ENCODE results near the gene BBS5. TPM values are rescaled to one million over a fixed set of nuclear protein-coding genes. Genes with fewer than 3 reads are reported as not detected.

Gene BBS5
- polyA plus RNA-seq, 2 of the 4 experiments (the other 2 are of a cell fraction), result 1.7 to 5.3 TPM

- FAIRE-seq, result no peak
Observed at GRCh38 chr2:169478339-169478738, 955 bp upstream of the BBS5 start.

DNA sequence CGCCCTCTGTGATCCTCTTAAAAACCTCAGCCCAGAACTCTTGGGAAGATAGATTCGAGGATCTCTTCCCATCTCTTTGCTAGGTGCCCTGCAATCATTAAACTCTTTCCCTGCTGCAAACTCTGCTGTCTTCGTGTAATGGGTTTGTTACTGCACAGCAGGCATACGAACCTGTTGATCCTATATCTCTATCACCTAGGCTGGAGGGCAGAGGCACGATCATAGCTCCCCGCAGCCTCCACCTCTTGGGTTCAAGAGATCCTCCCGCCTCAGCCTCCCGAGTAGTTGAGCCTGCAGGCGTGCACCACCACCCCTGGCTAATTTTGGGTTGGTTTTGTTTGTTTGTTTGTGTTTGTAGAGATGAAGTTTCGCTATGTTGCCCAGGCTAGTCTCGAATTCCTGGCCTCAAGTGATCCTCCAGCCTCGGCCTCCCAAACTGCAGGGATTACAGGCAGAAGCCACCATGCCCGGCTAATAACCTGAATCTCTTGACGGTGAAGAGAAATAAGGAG, 493 bp upstream of the BBS5 start:
- peak overlapping the region; percentile 90 for H3K4me2 ChIP-seq
- no peak for FAIRE-seq
- ATAC-seq, result no peak
- ChIA-PET CTCF (interaction anchor here (0.6 to 2.3 kb wide), 15 partner anchors 10 to 1395 kb away, joined by 3 to 8 read pairs (median 3); no protein-coding TSS in a partner anchor), POLR2A (interaction anchor here (1.4 kb wide), 1 partner anchor 9 kb away, joined by 8 read pairs; no protein-coding TSS in a partner anchor)
- H3K4me3 ChIP-seq, result peak overlapping the region; percentile 83
- no peak for TF ChIP-seq MAX (IDR thresholded peaks at IDR 0.05)
- TF ChIP-seq, protein P1, sequence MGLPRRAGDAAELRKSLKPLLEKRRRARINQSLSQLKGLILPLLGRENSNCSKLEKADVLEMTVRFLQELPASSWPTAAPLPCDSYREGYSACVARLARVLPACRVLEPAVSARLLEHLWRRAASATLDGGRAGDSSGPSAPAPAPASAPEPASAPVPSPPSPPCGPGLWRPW (IDR thresholded peaks at IDR 0.05), result no peak
- TF ChIP-seq HOXB13 (CRISPR knock-in tag; IDR thresholded peaks at IDR 0.05; ENCODE audit: low read depth), result no peak
- no peak for TF ChIP-seq FOSL2 (IDR thresholded peaks at IDR 0.05)
- no peak for TF ChIP-seq FOSL2 (CRISPR knock-in tag; IDR thresholded peaks at IDR 0.05)
- TF ChIP-seq ZC3H11A (IDR thresholded peaks at IDR 0.05), result no peak
- no peak for TF ChIP-seq TP53 (CRISPR knock-in tag; IDR thresholded peaks at IDR 0.05)
- TF ChIP-seq CEBPB (IDR thresholded peaks at IDR 0.05), result no peak
- DNase-seq (ENCODE audit: low read depth in 1 of 2, low spot score in 1 of 2), result no peak
- 0 out of 3 replicates have a peak, but pooled peaks cover 4% of the 10 kb centered on the region for H3K4me1 ChIP-seq
- peak overlapping the region; percentile 79 to 88 for H3K27ac ChIP-seq
- H3K9me3 ChIP-seq, result no peaks in the 10 kb centered on the region
- 66% methylated on average over 14 of the region's 14 CpGs for WGBS (ENCODE audit: missing lambda C conversion rate)

More at GRCh38 chr2:169478339-169478738, 955 bp upstream of the BBS5 start:
- Histone ChIP-seq H3K4me3 (no peak overlapping the region), H3K4me2 (no peak overlapping the region), H3K4me1 (0 out of 3 replicates have a peak, but pooled peaks cover 4% of the 10 kb centered on the region), H3K9me3 (no peaks in the 10 kb centered on the region), H3K27ac (no peak overlapping the region)
- DNase-seq (ENCODE audit: low read depth in 1 of 2, low spot score in 1 of 2) (no peak), ATAC-seq (no peak)
- CTCF ChIA-PET, result interaction anchor here (0.6 to 2.3 kb wide), 6 partner anchors 11 to 1395 kb away, joined by 3 to 8 read pairs (median 4); no protein-coding TSS in a partner anchor
- POLR2A ChIA-PET, result no interaction called here
- WGBS (ENCODE audit: missing lambda C conversion rate), result 71% methylated on average over 3 of the region's 3 CpGs
- TF ChIP-seq HOXB5 (CRISPR knock-in tag; IDR thresholded peaks at IDR 0.05), result no peak
- no peak for TF ChIP-seq JUN (IDR thresholded peaks at IDR 0.05)
- no peak for TF ChIP-seq EP300 (IDR thresholded peaks at IDR 0.05)
- no peak for TF ChIP-seq NPAS2 (CRISPR knock-in tag; IDR thresholded peaks at IDR 0.05; ENCODE audit: borderline replicate concordance)
- no peak for TF ChIP-seq ELK1 (IDR thresholded peaks at IDR 0.05; ENCODE audit: low read depth, low read length)
- no peak for TF ChIP-seq ZC3H11A (IDR thresholded peaks at IDR 0.05)
- TF ChIP-seq CBX8 (IDR thresholded peaks at IDR 0.05), result no peak
- no peak for TF ChIP-seq ZFP36 (IDR thresholded peaks at IDR 0.05; ENCODE audit: borderline replicate concordance, partially characterized antibody)
- TF ChIP-seq MYC (IDR thresholded peaks at IDR 0.05; ENCODE audit: borderline replicate concordance, low read length), result no peak
- TF ChIP-seq NR3C1 (IDR thresholded peaks at IDR 0.05), result no peak
- TF ChIP-seq RFX5 (IDR thresholded peaks at IDR 0.05), result no peak
- no peak for TF ChIP-seq HDAC2 (IDR thresholded peaks at IDR 0.05)
- no peak for TF ChIP-seq NFE2L2 (conservative IDR thresholded peaks at IDR 0.05; ENCODE audit: low read length)
- TF ChIP-seq CEBPB (IDR thresholded peaks at IDR 0.05), result no peak
- no peak for TF ChIP-seq MAX (IDR thresholded peaks at IDR 0.05)
- no peak for TF ChIP-seq TP53 (CRISPR knock-in tag; IDR thresholded peaks at IDR 0.05)

DNA sequence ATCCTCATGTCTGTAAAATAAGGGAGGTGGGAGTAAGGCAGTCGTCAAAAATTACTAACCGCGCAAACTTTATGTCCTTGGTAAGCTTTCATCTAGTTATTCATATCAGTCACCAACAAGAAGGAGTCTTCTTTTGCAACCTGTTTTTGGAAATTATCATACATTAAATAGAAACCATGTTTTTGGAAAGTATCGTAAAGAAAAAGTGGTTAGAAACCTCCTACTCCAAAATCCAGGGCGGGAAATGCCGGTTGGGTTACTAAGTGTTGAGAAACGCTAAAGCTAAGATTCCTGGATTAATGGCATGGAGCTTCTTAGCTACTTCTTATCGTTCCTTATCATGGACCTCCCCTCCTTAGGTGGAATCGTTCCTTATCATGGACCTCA, 778 bp downstream of the BBS5 start:
- Histone ChIP-seq H3K4me2 (peak overlapping the region; percentile 90), H3K27ac (peak overlapping the region; percentile 79 to 88), H3K9me3 (no peaks in the 10 kb centered on the region), H3K4me3 (peak overlapping the region; percentile 83), H3K4me1 (0 out of 3 replicates have a peak, but pooled peaks cover 4% of the 10 kb centered on the region)
- CTCF ChIA-PET, result interaction anchor here (0.6 to 2.3 kb wide), 21 partner anchors 9 to 450 kb away, joined by 3 to 8 read pairs (median 3); partner anchors contain the start of gene KLHL41
- FAIRE-seq, result no peak
- no peak for DNase-seq (ENCODE audit: low read depth in 1 of 2, low spot score in 1 of 2)
- POLR2A ChIA-PET, result interaction anchor here (1.4 kb wide), 1 partner anchor 8 kb away, joined by 8 read pairs; no protein-coding TSS in a partner anchor
- no peak for ATAC-seq
- WGBS (ENCODE audit: missing lambda C conversion rate), result 55% methylated on average over 9 of the region's 9 CpGs
- TF ChIP-seq, protein P2, sequence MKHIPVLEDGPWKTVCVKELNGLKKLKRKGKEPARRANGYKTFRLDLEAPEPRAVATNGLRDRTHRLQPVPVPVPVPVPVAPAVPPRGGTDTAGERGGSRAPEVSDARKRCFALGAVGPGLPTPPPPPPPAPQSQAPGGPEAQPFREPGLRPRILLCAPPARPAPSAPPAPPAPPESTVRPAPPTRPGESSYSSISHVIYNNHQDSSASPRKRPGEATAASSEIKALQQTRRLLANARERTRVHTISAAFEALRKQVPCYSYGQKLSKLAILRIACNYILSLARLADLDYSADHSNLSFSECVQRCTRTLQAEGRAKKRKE (CRISPR knock-in tag; IDR thresholded peaks at IDR 0.05; ENCODE audit: low read depth), result no peak
- TF ChIP-seq KDM5A (IDR thresholded peaks at IDR 0.05), result no peak
- no peak for TF ChIP-seq TP53 (CRISPR knock-in tag; IDR thresholded peaks at IDR 0.05)
- TF ChIP-seq NFE2L2 (conservative IDR thresholded peaks at IDR 0.05; ENCODE audit: low read length), result no peak
- TF ChIP-seq POLR2AphosphoS2 (conservative IDR thresholded peaks at IDR 0.05; ENCODE audit: low read length), result no peak
- no peak for TF ChIP-seq CHD4 (IDR thresholded peaks at IDR 0.05; ENCODE audit: borderline replicate concordance)
- no peak for TF ChIP-seq ZSCAN20 (CRISPR knock-in tag; IDR thresholded peaks at IDR 0.05)
- no peak for TF ChIP-seq NPAS2 (CRISPR knock-in tag; IDR thresholded peaks at IDR 0.05; ENCODE audit: borderline replicate concordance)
- TF ChIP-seq HDAC2 (IDR thresholded peaks at IDR 0.05), result no peak
- no peak for TF ChIP-seq MAX (IDR thresholded peaks at IDR 0.05)
- TF ChIP-seq, protein P3, sequence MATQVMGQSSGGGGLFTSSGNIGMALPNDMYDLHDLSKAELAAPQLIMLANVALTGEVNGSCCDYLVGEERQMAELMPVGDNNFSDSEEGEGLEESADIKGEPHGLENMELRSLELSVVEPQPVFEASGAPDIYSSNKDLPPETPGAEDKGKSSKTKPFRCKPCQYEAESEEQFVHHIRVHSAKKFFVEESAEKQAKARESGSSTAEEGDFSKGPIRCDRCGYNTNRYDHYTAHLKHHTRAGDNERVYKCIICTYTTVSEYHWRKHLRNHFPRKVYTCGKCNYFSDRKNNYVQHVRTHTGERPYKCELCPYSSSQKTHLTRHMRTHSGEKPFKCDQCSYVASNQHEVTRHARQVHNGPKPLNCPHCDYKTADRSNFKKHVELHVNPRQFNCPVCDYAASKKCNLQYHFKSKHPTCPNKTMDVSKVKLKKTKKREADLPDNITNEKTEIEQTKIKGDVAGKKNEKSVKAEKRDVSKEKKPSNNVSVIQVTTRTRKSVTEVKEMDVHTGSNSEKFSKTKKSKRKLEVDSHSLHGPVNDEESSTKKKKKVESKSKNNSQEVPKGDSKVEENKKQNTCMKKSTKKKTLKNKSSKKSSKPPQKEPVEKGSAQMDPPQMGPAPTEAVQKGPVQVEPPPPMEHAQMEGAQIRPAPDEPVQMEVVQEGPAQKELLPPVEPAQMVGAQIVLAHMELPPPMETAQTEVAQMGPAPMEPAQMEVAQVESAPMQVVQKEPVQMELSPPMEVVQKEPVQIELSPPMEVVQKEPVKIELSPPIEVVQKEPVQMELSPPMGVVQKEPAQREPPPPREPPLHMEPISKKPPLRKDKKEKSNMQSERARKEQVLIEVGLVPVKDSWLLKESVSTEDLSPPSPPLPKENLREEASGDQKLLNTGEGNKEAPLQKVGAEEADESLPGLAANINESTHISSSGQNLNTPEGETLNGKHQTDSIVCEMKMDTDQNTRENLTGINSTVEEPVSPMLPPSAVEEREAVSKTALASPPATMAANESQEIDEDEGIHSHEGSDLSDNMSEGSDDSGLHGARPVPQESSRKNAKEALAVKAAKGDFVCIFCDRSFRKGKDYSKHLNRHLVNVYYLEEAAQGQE (IDR thresholded peaks at IDR 0.05), result no peak
- no peak for TF ChIP-seq ZFP36 (IDR thresholded peaks at IDR 0.05; ENCODE audit: borderline replicate concordance, partially characterized antibody)
- TF ChIP-seq RARB (CRISPR knock-in tag; IDR thresholded peaks at IDR 0.05), result no peak
- no peak for TF ChIP-seq ZC3H11A (IDR thresholded peaks at IDR 0.05)
